ENCODE measurements around the gene ACP2. TPM values are rescaled to one million over a fixed set of nuclear protein-coding genes. Genes with fewer than 3 reads are reported as not detected.

ACP2 gene
- total and polyA plus RNA-seq, 5 donors from 2014 or later: 16.3 to 27.7 (median 17.8) TPM

DNA sequence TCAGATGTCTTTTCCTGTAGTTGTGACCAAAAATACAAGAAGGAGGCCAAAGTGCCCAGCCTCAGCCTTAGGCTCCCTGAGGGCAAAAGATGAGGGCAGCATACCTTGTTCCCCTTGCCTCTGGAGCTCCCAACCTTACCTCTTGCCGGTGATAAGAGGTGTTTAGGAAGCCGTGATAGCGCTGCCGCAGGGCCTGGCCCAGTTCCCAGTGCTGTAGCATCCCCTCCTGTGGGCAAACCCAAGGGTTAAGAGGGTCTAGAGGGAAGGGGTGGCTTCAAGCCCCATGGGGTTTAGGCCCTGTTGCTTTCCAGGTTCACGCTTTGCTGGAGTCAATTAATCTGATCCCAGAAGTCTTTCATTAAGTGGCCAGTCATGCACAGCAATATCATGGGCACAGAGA is 1.1 kb downstream of the ACP2 start:
- H3K27me3 ChIP-seq (ENCODE audit: control insufficient read depth, insufficient read depth, low read length): no peaks in the 10 kb centered on the region
- peak overlapping the region; percentile 98 for H3K4me3 ChIP-seq (ENCODE audit: low read depth, low read length)
- Mint-ChIP-seq H3K4me3 (peak overlapping the region; percentile 97 to 99 (median 99)), H3K27ac (no peak overlapping the region), H3K4me1 (peaks cover 0 to 41% (median 22%) of the 10 kb centered on the region in 4 donors), H3K9me3 (peaks cover 0 to 1% (median 0%) of the 10 kb centered on the region in 7 donors), H3K36me3 (peaks cover 15% of the 10 kb centered on the region), H3K27me3 (peaks cover 4% of the 10 kb centered on the region)
- DNase-seq: no peak
- H3K27ac ChIP-seq (ENCODE audit: insufficient read depth, low read length, poor library complexity, severe bottlenecking): no peak overlapping the region
- peaks cover 30% of the 10 kb centered on the region for H3K36me3 ChIP-seq (ENCODE audit: control insufficient read depth, insufficient read depth, low read length)
- peaks cover 19% of the 10 kb centered on the region for H3K4me1 ChIP-seq (ENCODE audit: control insufficient read depth, insufficient read depth, low read length, poor library complexity, severe bottlenecking)
- H3K9me3 ChIP-seq (ENCODE audit: control insufficient read depth in 2 of 2, low read length in 2 of 2): no peaks in the 10 kb centered on the region
- no peak for ATAC-seq (ENCODE audit: low read depth in 2 of 2)

DNA sequence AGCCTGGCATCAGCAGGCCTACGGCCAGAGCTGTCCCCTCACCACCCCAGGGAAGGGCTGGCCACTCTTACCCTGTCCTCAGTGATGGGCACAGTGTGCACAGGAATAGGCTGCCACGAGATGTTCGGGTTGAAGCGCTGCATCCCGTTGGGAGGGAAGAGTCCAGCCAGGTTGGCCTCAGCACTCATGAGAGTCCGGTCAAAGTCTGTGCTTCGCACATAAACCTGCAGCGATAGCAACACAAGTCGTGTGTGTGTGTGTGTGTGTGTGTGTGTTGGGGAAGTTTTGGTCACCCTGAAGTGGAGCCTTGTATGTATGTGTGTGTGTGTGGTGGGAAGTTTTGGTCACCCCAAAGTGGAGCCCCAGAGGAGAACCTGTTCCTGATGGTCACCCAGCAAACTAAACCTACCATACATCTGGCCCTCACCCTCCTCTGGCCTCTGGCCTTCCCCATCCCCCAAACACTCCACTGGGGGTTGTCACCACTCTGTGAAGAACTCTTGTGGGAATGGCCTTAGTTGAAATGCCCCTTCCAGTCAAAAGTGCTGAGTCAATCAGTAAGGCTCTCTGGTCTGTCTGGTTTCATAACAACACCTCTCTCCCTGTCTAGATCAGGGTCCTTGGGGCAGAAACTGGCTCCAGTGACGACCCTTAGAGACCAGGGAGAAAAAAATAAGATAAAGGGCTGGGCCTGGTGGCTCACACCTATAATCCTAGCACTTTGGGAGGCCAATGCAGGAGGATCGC is 2.8 kb downstream of the ACP2 start:
- Mint-ChIP-seq H3K4me3 (peak overlapping the region in 1 of 4 donors; percentile 97), H3K27me3 (peaks cover 4% of the 10 kb centered on the region), H3K36me3 (peaks cover 28% of the 10 kb centered on the region), H3K9me3 (peaks cover 0 to 1% (median 0%) of the 10 kb centered on the region in 7 donors), H3K4me1 (peaks cover 0 to 43% (median 25%) of the 10 kb centered on the region in 4 donors), H3K27ac (no peak overlapping the region)
- DNase-seq (no peak), ATAC-seq (ENCODE audit: low read depth in 2 of 2) (no peak)
- Histone ChIP-seq H3K4me1 (ENCODE audit: control insufficient read depth, insufficient read depth, low read length, poor library complexity, severe bottlenecking) (peaks cover 19% of the 10 kb centered on the region), H3K27ac (ENCODE audit: insufficient read depth, low read length, poor library complexity, severe bottlenecking) (no peak overlapping the region), H3K27me3 (ENCODE audit: control insufficient read depth, insufficient read depth, low read length) (no peaks in the 10 kb centered on the region), H3K36me3 (ENCODE audit: control insufficient read depth, insufficient read depth, low read length) (peaks cover 45% of the 10 kb centered on the region), H3K4me3 (ENCODE audit: low read depth, low read length) (no peak overlapping the region), H3K9me3 (ENCODE audit: control insufficient read depth in 2 of 2, low read length in 2 of 2) (no peaks in the 10 kb centered on the region)

DNA sequence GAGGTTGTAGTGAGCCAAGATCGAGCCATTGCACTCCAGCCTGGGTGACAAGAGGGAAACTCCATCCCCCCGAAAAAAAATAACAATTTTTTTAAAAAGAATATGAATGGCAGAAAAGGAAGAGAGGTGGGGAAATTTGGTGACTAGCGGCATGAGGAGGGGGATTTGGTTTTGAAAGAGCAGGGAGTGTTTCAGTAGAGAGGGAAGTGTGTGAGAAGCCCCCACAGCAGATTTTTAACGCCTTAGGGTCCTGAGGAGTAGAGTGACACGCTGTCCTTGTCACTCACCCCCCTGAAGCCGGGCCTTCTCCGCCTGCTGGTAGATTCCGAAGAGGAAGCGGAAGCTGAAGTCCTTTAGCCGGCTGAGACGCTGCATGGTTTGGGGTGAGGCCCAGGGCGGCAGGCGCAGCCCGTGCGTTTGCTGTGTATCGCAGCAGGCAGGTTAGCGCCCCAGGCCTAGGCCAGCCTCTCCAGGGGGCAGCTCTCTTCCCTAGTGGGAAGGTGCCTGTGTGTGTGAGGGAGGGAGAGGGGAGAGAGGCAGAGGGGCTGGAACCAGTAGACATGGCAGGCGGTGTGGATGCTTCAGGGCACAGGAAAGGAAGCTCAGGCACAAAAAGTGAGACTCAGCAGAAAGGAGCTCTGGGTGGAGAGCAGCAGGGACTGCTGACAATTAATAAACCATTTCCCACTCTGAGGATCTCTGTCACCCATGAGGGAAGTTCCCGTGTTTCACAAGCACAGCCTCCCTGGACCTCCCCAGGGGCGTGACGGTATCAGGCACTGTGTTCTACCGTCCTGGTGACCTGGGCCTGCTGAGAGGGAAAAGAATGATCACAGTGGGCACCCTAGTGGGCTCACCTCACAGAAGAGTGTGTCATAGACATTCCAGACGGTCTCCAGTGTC is 3.9 kb downstream of the ACP2 start:
- H3K4me3 ChIP-seq (ENCODE audit: low read depth, low read length): no peak overlapping the region
- peaks cover 54% of the 10 kb centered on the region for H3K36me3 ChIP-seq (ENCODE audit: control insufficient read depth, insufficient read depth, low read length)
- no peaks in the 10 kb centered on the region for H3K9me3 ChIP-seq (ENCODE audit: control insufficient read depth in 2 of 2, low read length in 2 of 2)
- Mint-ChIP-seq H3K9me3 (peaks cover 0 to 1% (median 0%) of the 10 kb centered on the region in 7 donors), H3K4me3 (peak overlapping the region in 1 of 4 donors; percentile 58), H3K27me3 (peaks cover 4% of the 10 kb centered on the region), H3K4me1 (peaks cover 0 to 40% (median 25%) of the 10 kb centered on the region in 4 donors), H3K27ac (peak overlapping the region in 1 of 3 donors; percentile 71), H3K36me3 (peaks cover 31% of the 10 kb centered on the region)
- DNase-seq (no peak), ATAC-seq (ENCODE audit: low read depth in 2 of 2) (no peak)
- H3K27me3 ChIP-seq (ENCODE audit: control insufficient read depth, insufficient read depth, low read length): no peaks in the 10 kb centered on the region
- H3K27ac ChIP-seq (ENCODE audit: insufficient read depth, low read length, poor library complexity, severe bottlenecking): no peak overlapping the region
- H3K4me1 ChIP-seq (ENCODE audit: control insufficient read depth, insufficient read depth, low read length, poor library complexity, severe bottlenecking): peaks cover 19% of the 10 kb centered on the region

DNA sequence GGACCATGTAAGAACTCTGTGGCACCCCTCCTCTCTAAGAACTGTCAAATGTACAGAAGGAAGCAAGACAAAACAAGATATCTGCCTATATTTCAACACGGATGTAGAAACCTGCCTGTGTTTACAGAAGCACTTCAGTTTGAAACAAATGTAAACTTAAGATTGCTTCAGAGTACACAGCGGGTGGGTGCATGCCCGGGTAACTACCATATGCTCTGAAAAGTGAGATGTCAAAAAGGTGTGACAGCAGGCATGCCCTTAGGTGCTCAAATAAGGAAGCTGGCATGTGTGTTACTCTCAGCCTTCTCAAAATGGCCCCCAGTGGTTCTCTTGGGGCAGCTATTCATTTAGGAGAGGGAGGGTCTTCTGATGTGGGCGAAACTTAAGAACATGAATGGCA is 5.2 kb downstream of the ACP2 start:
- no peak overlapping the region for H3K27ac ChIP-seq (ENCODE audit: insufficient read depth, low read length, poor library complexity, severe bottlenecking)
- peaks cover 12% of the 10 kb centered on the region for H3K4me1 ChIP-seq (ENCODE audit: control insufficient read depth, insufficient read depth, low read length, poor library complexity, severe bottlenecking)
- no peak overlapping the region for H3K4me3 ChIP-seq (ENCODE audit: low read depth, low read length)
- peaks cover 66% of the 10 kb centered on the region for H3K36me3 ChIP-seq (ENCODE audit: control insufficient read depth, insufficient read depth, low read length)
- H3K9me3 ChIP-seq (ENCODE audit: control insufficient read depth in 2 of 2, low read length in 2 of 2): no peaks in the 10 kb centered on the region
- peaks cover 0 to 28% (median 17%) of the 10 kb centered on the region in 4 donors for H3K4me1 Mint-ChIP-seq
- H3K4me3 Mint-ChIP-seq: peak overlapping the region in 1 of 4 donors; percentile 43
- H3K27me3 Mint-ChIP-seq: no peaks in the 10 kb centered on the region
- H3K27ac Mint-ChIP-seq: peak overlapping the region in 2 of 3 donors; percentile 41 to 65
- no peak for ATAC-seq (ENCODE audit: low read depth in 2 of 2)
- peaks cover 0 to 1% (median 0%) of the 10 kb centered on the region in 7 donors for H3K9me3 Mint-ChIP-seq
- peaks cover 40% of the 10 kb centered on the region for H3K36me3 Mint-ChIP-seq
- H3K27me3 ChIP-seq (ENCODE audit: control insufficient read depth, insufficient read depth, low read length): no peaks in the 10 kb centered on the region
- DNase-seq: no peak

DNA sequence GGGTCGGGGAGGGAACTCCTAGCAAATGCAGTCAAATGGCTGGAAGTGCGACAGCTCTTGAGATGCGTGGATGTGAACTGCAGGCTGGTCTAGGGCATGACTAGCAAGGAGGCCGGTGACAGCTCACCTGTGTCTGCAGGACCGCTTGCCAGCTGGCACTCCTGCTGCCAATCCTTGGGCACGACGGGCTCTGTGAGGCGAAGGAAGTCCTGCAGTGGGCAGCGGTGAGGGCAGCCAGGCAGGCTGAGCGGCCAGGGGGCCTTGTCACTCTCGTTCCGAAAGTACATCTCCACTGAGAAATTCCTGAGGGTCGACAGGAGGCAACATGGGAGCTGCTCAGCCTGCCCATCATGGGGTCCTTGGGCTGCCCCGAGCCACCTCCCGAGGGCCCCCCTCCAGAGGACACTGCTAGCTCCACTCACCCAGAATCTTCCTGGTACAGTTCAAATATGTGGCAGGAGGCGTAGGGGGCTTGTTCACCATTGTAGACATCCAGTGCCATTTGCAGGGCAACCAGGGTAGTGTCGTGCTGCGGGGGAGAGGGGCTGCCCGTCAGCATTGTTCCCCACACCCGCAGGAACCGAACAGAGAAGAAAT is 5.9 kb downstream of the ACP2 start:
- H3K27me3 Mint-ChIP-seq: no peaks in the 10 kb centered on the region
- H3K9me3 Mint-ChIP-seq: no peaks in the 10 kb centered on the region
- peaks cover 69% of the 10 kb centered on the region for H3K36me3 ChIP-seq (ENCODE audit: control insufficient read depth, insufficient read depth, low read length)
- peaks cover 45% of the 10 kb centered on the region for H3K36me3 Mint-ChIP-seq
- no peak overlapping the region for H3K4me3 ChIP-seq (ENCODE audit: low read depth, low read length)
- ATAC-seq (ENCODE audit: low read depth in 2 of 2): no peak
- peak overlapping the region in 2 of 3 donors; percentile 41 to 67 for H3K27ac Mint-ChIP-seq
- H3K4me1 ChIP-seq (ENCODE audit: control insufficient read depth, insufficient read depth, low read length, poor library complexity, severe bottlenecking): peaks cover 6% of the 10 kb centered on the region
- peaks cover 0 to 20% (median 11%) of the 10 kb centered on the region in 4 donors for H3K4me1 Mint-ChIP-seq
- no peak overlapping the region for H3K4me3 Mint-ChIP-seq
- H3K27me3 ChIP-seq (ENCODE audit: control insufficient read depth, insufficient read depth, low read length): no peaks in the 10 kb centered on the region
- DNase-seq: no peak
- no peak overlapping the region for H3K27ac ChIP-seq (ENCODE audit: insufficient read depth, low read length, poor library complexity, severe bottlenecking)
- no peaks in the 10 kb centered on the region for H3K9me3 ChIP-seq (ENCODE audit: control insufficient read depth in 2 of 2, low read length in 2 of 2)

DNA sequence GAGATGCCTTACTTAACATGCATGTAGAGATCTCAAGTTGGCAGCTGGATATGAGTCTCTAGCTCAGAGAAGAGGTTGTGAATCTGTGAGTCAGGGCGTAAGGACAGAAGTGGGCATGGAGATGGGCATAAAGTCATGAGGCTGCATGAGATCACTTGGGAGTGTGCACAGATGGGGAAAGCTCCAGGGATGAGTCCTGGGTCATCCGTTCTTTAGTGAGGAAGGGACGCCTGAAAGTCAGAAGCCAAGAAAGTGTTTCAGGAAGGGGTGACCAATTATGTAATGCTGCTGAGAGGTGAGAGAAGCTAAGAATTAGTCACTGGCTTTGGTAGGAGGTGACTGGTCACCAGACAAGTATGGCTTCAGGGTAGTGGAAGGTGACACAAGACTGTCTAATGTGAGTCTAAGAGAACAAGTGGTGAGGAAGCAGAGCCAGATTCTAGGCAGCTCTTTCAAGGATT is 6.7 kb downstream of the ACP2 start:
- Mint-ChIP-seq H3K9me3 (no peaks in the 10 kb centered on the region), H3K4me1 (peaks cover 0 to 12% (median 6%) of the 10 kb centered on the region in 4 donors), H3K36me3 (peaks cover 50% of the 10 kb centered on the region), H3K27me3 (no peaks in the 10 kb centered on the region), H3K27ac (peak overlapping the region in 2 of 3 donors; percentile 6 to 17), H3K4me3 (no peak overlapping the region)
- Histone ChIP-seq H3K27me3 (ENCODE audit: control insufficient read depth, insufficient read depth, low read length) (no peaks in the 10 kb centered on the region), H3K27ac (ENCODE audit: insufficient read depth, low read length, poor library complexity, severe bottlenecking) (no peak overlapping the region), H3K36me3 (ENCODE audit: control insufficient read depth, insufficient read depth, low read length) (peaks cover 69% of the 10 kb centered on the region), H3K4me1 (ENCODE audit: control insufficient read depth, insufficient read depth, low read length, poor library complexity, severe bottlenecking) (no peaks in the 10 kb centered on the region), H3K4me3 (ENCODE audit: low read depth, low read length) (no peak overlapping the region), H3K9me3 (ENCODE audit: control insufficient read depth in 2 of 2, low read length in 2 of 2) (no peaks in the 10 kb centered on the region)
- no peak for DNase-seq
- ATAC-seq (ENCODE audit: low read depth in 2 of 2): no peak

DNA sequence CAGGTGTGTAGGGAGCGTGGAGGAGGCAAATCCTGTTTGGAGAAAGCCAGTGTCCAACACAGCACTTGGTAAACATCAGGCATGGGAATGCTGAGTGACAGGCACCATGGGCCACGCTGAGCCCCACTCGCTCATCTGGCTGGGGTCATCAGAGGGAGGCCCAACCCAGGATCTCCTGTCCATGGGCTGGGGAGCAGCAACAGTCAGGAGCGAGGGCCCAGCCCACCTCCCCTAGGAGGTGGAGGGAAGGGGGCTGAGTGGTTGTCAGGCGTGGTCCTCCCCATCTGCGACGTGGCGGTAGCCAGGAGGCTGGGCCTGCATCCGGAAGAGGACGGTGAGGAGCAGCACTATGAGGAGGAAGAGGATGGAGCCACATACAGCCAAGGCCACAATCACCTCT is 8.8 kb downstream of the ACP2 start:
- H3K4me3 Mint-ChIP-seq: no peak overlapping the region
- ATAC-seq (ENCODE audit: low read depth in 2 of 2): no peak
- no peaks in the 10 kb centered on the region for H3K9me3 Mint-ChIP-seq
- H3K27me3 Mint-ChIP-seq: no peaks in the 10 kb centered on the region
- Histone ChIP-seq H3K9me3 (ENCODE audit: control insufficient read depth in 2 of 2, low read length in 2 of 2) (no peaks in the 10 kb centered on the region), H3K27ac (ENCODE audit: insufficient read depth, low read length, poor library complexity, severe bottlenecking) (no peak overlapping the region), H3K27me3 (ENCODE audit: control insufficient read depth, insufficient read depth, low read length) (no peaks in the 10 kb centered on the region), H3K36me3 (ENCODE audit: control insufficient read depth, insufficient read depth, low read length) (peaks cover 68% of the 10 kb centered on the region), H3K4me3 (ENCODE audit: low read depth, low read length) (no peak overlapping the region), H3K4me1 (ENCODE audit: control insufficient read depth, insufficient read depth, low read length, poor library complexity, severe bottlenecking) (no peaks in the 10 kb centered on the region)
- H3K4me1 Mint-ChIP-seq: peaks cover 0 to 12% (median 4%) of the 10 kb centered on the region in 4 donors
- H3K36me3 Mint-ChIP-seq: peaks cover 57% of the 10 kb centered on the region
- no peak for DNase-seq
- H3K27ac Mint-ChIP-seq: no peak overlapping the region

Data from CD4-positive, CD25-positive, alpha-beta regulatory T cell (primary cell).